Measurements from ENCODE around the gene RAB17.

The RAB17 gene

DNA sequence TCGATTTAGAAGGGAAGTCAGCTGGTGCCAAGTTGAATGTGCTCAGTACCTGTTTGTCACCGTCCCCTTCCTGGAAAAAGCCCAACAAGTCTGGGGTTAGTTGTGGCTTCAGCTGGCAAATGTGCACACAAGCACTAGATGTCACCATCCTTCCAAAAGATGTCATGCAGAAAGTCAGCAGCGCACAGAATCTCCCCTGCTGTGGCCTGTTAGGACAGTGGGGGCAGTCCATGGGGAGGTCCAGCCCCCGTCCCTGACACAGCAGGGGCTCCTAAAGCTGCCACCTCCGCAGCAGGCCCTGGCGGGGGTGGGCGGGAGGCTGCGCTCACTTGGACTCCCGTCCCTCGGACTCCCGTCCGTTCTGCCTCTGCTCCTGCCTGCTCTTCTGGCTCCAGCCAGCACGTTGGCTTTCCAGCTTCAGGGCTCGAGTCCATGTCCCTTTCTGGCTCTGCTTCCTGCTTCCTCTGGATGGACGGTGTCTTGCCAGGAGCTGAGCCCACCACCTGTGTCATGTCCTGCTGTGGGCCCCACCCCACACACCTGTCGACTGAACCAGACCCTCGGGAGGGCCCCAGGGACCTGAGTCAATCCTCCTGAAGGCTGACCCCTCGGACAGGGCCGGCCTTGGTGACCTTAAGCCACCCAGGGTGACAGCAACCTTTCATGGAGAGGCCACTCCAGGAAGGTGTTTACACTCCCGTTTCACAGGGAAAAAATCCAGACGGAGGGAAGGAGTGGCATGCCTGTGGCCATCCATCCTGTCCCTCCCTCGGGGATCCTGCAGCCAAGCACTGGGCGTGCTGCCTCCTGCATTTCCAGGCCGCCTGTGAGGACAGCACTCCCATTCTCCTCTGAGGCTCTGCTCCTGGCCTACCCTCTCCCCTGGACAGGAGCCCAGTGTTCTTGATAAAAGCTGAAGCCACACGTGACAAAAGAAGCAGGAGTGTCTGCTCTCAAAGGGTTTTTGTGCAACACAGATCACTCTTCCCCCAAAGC is 8.5 kb downstream of the RAB17 start:
- DNase-seq (ENCODE audit: insufficient read length) (no peak), FAIRE-seq (peak; percentile 44)
- TF ChIP-seq POLR2A (IDR thresholded peaks at IDR 0.05; ENCODE audit: low read depth, low read length) (no peak), POLR2AphosphoS5 (IDR thresholded peaks at IDR 0.05; ENCODE audit: low read depth, low read length) (no peak), TAF1 (IDR thresholded peaks at IDR 0.05; ENCODE audit: borderline replicate concordance, low read depth, low read length) (no peak)

DNA sequence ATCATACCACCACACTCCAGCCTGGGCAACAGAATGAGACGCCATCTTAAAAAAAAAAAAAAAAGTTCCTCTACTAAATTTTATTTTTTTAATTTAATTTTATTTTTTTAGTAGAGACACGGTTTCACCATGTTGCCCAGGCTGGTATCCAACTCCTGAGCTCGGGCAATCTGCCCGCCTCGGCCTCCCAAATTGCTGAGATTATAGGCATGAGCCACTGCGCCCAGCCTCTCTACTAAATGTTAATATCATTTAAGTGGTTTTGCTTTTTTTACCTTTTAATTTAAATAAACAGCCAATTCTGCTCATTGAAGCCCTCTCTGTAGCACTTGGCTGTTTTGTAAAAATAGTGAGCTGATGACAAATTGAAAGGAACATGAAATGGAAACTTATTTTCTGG is 9.2 kb downstream of the RAB17 start:
- TF ChIP-seq TAF1 (IDR thresholded peaks at IDR 0.05; ENCODE audit: borderline replicate concordance, low read depth, low read length) (no peak), POLR2AphosphoS5 (IDR thresholded peaks at IDR 0.05; ENCODE audit: low read depth, low read length) (no peak), POLR2A (IDR thresholded peaks at IDR 0.05; ENCODE audit: low read depth, low read length) (no peak)
- FAIRE-seq (no peak), DNase-seq (ENCODE audit: insufficient read length) (no peak)

DNA sequence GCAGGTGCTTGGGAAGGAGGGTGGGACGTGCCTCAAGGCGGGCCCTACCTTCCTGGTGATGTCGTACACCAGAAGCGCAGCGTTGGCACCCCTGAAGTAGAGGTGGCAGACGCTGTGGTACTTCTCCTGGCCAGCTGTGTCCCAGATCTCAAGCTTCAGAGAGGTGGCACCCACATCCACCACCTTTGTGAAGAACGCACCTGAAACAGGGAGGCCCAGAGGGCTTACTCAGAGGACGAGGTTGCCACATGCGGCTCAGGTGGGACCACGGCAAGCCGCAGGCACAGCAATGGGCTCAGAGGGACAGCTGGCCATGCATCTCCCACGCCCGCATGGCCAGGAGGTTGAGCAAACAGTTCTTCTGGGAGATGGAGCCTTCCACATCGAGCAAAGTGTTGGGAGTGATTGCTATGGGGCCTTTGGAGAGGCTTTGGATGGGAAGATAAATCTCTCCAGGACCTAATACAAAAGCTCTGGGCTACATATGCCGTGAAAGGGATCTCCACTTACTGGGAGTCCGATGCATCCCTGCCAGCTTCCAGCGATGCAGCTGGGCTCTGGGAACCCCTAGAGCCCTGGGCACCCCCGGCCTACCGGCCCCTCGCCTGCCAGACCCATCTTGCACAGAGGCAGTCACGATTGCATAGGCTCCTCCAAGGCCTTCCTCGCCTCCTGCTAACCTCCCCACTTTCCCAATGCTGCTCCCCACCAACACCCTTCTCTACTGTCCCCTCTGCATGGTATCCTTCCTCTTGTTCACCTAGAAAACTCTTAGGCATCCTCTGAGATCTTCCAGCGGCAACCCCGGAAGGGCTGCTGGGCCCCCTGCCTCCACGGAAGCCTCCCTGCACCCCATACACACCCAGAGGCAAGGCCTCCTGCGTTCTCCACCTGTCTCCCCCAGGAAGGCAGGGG is 12.3 kb downstream of the RAB17 start:
- TF ChIP-seq TAF1 (IDR thresholded peaks at IDR 0.05; ENCODE audit: borderline replicate concordance, low read depth, low read length) (no peak), POLR2AphosphoS5 (IDR thresholded peaks at IDR 0.05; ENCODE audit: low read depth, low read length) (no peak), POLR2A (IDR thresholded peaks at IDR 0.05; ENCODE audit: low read depth, low read length) (no peak)
- FAIRE-seq (no peak), DNase-seq (ENCODE audit: insufficient read length) (no peak)

DNA sequence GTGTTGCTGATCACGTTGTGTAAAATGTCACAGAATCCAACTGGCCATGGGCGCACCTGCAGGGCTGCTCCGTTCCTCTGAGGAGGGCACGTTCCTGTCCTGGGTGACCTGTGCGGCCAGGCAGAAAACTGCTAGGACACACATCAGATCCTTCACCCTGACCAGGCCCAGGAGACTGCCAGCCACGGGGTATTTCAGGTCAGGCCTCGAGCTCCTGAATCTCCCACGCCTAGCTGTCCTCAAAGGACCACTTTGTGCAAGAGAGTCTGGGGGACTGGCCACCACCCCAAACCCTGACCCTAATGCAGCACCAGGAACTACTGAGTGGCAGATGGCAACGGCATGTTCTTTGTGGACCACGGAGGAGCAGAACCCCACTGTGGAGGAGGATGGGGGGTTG is 13.1 kb downstream of the RAB17 start:
- FAIRE-seq (no peak), DNase-seq (ENCODE audit: insufficient read length) (no peak)
- TF ChIP-seq POLR2A (IDR thresholded peaks at IDR 0.05; ENCODE audit: low read depth, low read length) (no peak), TAF1 (IDR thresholded peaks at IDR 0.05; ENCODE audit: borderline replicate concordance, low read depth, low read length) (no peak), POLR2AphosphoS5 (IDR thresholded peaks at IDR 0.05; ENCODE audit: low read depth, low read length) (no peak)

DNA sequence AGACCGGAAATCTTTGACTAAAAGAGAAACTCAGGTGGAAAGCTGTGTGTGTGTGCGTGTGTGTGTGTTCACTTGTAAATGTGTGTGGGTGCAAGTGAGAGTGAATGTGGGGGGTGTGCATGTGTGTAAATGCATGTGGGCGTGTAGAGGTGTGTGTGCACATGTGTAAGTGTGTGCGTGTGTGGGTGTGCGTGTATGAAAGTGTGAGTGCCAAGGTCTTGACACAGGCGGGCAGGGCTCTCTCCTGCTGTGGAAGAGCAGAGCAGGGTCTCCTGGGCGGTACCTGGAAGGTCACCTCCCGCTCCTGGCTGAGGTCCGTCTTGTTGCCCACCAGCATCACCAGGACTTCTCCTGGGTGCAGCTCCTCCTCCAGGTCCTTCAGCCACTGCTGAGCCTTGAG is 13.6 kb downstream of the RAB17 start:
- FAIRE-seq (no peak), DNase-seq (ENCODE audit: insufficient read length) (no peak)
- TF ChIP-seq POLR2A (IDR thresholded peaks at IDR 0.05; ENCODE audit: low read depth, low read length), result no peak
- no peak for TF ChIP-seq POLR2AphosphoS5 (IDR thresholded peaks at IDR 0.05; ENCODE audit: low read depth, low read length)
- no peak for TF ChIP-seq TAF1 (IDR thresholded peaks at IDR 0.05; ENCODE audit: borderline replicate concordance, low read depth, low read length)

DNA sequence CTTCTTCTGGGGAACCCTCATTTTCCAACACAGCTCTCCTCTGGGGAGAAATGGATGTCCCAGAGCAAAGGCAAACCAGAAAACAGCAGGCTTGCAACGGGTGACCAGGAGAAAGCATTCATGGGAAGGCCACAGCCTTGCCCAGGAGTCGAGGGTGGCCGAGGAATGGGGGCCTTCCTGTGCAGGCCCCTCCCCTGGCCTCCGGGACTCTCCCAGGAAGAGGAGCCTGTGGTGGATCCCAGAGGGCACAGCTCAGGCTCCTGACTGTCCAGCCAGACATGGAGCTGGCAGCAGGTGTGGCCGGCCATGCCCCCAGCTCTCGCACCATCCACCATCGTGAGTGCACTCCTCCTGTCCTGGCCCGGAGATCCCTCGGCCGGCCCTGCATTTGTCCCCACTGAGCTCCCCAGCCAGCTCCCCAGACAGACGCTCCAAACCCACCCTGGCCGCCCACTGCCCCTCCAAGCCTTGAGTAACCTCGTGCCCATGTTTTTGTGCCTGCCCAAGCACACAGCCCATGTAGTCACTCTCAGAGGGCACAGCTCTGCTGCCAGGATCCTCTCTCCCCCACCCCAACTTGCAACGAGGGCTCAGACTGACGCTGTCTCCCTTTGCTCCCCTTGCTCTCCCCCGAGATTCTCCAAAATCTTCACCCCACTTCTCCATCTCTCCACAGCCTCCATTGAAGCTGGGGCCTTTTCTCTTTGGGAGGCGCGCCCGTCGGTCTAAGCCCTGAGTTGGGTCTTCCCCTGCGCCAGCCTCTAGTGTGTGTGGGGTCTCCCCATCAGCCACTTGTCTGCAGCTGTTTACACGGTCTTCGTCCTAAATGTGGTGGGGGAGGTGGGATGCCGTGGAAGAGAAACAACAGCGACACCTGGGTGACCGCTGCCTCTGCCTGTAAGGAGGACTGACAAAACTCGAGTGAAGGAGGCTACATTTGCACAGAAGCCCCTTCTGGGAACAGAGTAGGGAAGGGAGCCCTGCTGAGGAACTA is 14.4 kb downstream of the RAB17 start:
- DNase-seq (ENCODE audit: insufficient read length) (no peak), FAIRE-seq (no peak)
- no peak for TF ChIP-seq POLR2A (IDR thresholded peaks at IDR 0.05; ENCODE audit: low read depth, low read length)
- no peak for TF ChIP-seq POLR2AphosphoS5 (IDR thresholded peaks at IDR 0.05; ENCODE audit: low read depth, low read length)

DNA sequence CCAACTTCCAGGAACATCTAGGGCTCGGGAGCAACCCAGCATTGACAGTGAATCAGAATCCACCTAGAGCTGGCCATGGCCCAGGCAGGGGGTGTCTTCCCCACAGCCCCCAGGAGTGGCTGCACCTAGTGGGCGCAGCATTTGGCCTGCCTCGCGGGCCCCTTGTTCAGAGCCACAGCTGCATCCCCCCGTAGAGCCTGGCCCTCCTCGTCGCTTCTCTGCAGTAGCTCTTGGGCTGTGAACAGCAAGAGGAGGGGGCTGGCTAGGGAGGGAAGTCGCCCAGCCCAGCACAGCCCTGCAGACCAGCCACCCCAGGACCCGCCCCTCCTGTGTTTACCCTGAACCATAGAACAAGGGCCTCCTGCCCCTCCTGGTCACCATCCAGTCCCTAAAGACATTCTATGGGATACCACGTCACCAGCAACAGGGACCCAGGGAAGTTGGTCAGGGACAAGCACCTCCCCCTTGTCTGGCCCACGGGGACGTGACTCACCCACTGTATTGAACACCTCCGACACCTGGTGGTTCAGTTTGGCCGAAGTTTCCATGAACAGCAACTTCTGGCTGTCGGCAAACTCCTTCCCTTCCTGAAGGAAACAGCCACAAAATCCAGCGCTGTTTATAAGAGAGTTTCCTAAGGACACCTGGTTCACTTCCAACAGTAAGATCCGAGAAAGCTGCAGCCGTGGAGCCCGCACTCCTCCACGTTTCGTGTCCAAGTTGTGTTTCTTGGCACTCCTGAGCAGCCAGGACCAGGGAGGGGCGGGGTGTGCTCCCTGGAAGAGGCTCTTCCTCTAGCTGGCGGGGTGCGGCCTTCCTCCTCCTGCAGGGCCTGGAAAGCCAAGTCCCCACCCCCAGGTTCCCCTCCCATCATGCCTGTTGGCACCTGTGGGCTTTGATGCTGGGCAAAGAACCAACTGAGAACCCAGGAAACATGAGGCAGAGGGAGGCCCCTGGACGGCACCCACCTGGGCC is 15.4 kb downstream of the RAB17 start:
- no peak for FAIRE-seq

DNA sequence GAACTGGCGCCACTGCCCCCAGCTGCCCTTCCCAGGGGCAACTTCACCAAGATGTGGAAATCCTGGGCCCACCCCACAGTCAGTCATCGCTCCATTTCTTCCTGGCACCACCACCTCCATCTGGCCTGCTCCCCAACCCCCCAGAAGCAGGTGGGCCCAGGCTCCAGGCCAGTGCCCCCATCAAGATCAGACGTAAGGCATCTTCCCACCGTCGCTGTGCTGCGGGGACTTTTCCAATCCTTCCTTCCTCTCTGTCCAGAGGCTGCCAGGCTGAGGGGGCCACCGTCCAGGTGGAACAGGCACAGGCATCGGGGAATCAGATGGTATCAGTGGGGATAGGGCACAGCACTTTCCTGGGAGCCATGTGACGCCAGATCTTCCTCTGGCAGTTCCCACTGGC is 16.1 kb downstream of the RAB17 start:
- DNase-seq (ENCODE audit: insufficient read length), result no peak
- FAIRE-seq, result no peak

More for the DNA sequence above, 15.4 kb downstream of the RAB17 start:
- no peak for DNase-seq (ENCODE audit: insufficient read length)
- TF ChIP-seq POLR2A (IDR thresholded peaks at IDR 0.05; ENCODE audit: low read depth, low read length), result no peak
- TF ChIP-seq TAF1 (IDR thresholded peaks at IDR 0.05; ENCODE audit: borderline replicate concordance, low read depth, low read length), result no peak
- TF ChIP-seq POLR2AphosphoS5 (IDR thresholded peaks at IDR 0.05; ENCODE audit: low read depth, low read length), result no peak

DNA sequence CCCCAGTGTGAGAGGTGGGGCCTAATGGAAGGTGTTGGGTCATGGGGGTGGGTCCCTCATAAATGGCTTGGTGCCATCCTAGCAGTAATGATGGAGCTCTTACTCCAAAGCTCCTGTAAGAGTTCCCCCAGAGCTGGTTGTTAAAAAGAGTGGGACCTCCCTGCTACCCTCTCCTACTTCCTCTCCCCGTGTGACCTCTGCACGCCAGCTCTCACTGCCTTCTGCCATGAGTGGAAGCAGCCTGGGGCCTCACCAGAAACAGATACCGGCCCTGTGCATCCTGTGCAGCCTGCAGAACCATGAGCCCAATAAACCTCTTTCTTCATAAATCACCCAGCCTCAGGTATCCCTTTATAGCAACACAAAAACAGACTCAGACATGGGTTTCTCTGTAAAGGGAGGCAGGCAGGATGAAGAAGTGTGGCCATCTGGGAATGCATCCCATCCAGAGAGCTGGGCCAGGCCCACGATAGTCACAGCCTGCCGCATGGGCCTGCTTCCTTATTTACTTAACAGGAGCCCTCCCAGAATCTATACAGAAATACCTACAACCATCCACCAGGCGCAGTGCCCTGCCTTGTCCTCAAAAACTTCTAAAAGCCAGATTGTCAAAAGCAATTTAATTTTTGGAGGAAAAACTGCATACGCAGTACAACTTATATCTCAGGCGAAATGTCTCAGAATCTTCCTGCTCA is 16.7 kb downstream of the RAB17 start:
- FAIRE-seq (no peak), DNase-seq (ENCODE audit: insufficient read length) (no peak)
- TF ChIP-seq TAF1 (IDR thresholded peaks at IDR 0.05; ENCODE audit: borderline replicate concordance, low read depth, low read length) (no peak), POLR2AphosphoS5 (IDR thresholded peaks at IDR 0.05; ENCODE audit: low read depth, low read length) (no peak), POLR2A (IDR thresholded peaks at IDR 0.05; ENCODE audit: low read depth, low read length) (no peak)

More for the DNA sequence above, 16.1 kb downstream of the RAB17 start:
- TF ChIP-seq TAF1 (IDR thresholded peaks at IDR 0.05; ENCODE audit: borderline replicate concordance, low read depth, low read length) (no peak), POLR2AphosphoS5 (IDR thresholded peaks at IDR 0.05; ENCODE audit: low read depth, low read length) (no peak), POLR2A (IDR thresholded peaks at IDR 0.05; ENCODE audit: low read depth, low read length) (no peak)
